GM04503 (cell line): ENCODE measurements around the gene GNPNAT1.

ENCODE experiments used
- DNase-seq: peaks from one replicate; pipeline ENCODE4 v3.0.0-alpha.2; 2012; ENCODE audit warnings: low read depth

GNPNAT1 gene

GRCh38 chr14:52791223-52792096 is at the start of gene GNPNAT1:
Gene GNPNAT1 (minus strand): TSS chr14:52791607. CDS start chr14:52784650, 6,957 bp downstream.
- peak; percentile 80 for DNase-seq

GRCh38 chr14:52840877-52841276 is 49.5 kb upstream of the GNPNAT1 start:
- no peak for DNase-seq

- DNase-seq, result no peak
These were observed 46.0 kb upstream of the GNPNAT1 start for GRCh38 chr14:52837451-52837850.

- DNase-seq, result no peak
These were observed 44.7 kb upstream of the GNPNAT1 start for GRCh38 chr14:52836063-52836462.

- DNase-seq, result no peak
These were observed 43.9 kb upstream of the GNPNAT1 start for GRCh38 chr14:52835122-52835903.

GRCh38 chr14:52834440-52834842 is 43.0 kb upstream of the GNPNAT1 start:
- peak; percentile 65 for DNase-seq

- no peak for DNase-seq
These were observed 42.5 kb upstream of the GNPNAT1 start for GRCh38 chr14:52833891-52834290.

- no peak for DNase-seq
These were observed 38.2 kb upstream of the GNPNAT1 start for GRCh38 chr14:52829527-52830185.

GRCh38 chr14:52827426-52827825 is 36.0 kb upstream of the GNPNAT1 start:
- DNase-seq, result no peak

- DNase-seq, result no peak
These were observed 33.7 kb upstream of the GNPNAT1 start for GRCh38 chr14:52825085-52825484.

GRCh38 chr14:52824462-52824861 is 33.1 kb upstream of the GNPNAT1 start:
- DNase-seq, result no peak

- DNase-seq, result no peak
These were observed 30.4 kb upstream of the GNPNAT1 start for GRCh38 chr14:52821805-52822250.

- no peak for DNase-seq
These were observed 16.7 kb upstream of the GNPNAT1 start for GRCh38 chr14:52808101-52808500.

GRCh38 chr14:52806115-52806514 is 14.7 kb upstream of the GNPNAT1 start:
- no peak for DNase-seq

- DNase-seq, result peak; percentile 28
These were observed 11.2 kb upstream of the GNPNAT1 start for GRCh38 chr14:52802597-52802996.

- peak; percentile 71 for DNase-seq
These were observed 9.8 kb upstream of the GNPNAT1 start for GRCh38 chr14:52801014-52801712.

GRCh38 chr14:52798826-52799225 is 7.4 kb upstream of the GNPNAT1 start:
- DNase-seq, result no peak

GRCh38 chr14:52797653-52798052 is 6.2 kb upstream of the GNPNAT1 start:
- DNase-seq, result no peak

- no peak for DNase-seq
These were observed 1.7 kb upstream of the GNPNAT1 start for GRCh38 chr14:52793061-52793460.

GRCh38 chr14:52792097-52792415 is 649 bp upstream of the GNPNAT1 start:
- no peak for DNase-seq

GRCh38 chr14:52790756-52791222 is 618 bp downstream of the GNPNAT1 start:
- no peak for DNase-seq
